Nephron (organoid): Measurements from ENCODE around the gene NCKAP1.

Source experiments
- H3K27ac Mint-ChIP-seq, 3 experiments: 2 replicates each; pipeline ENCODE4 v1.8.0; 2020; ENCODE audit warnings: mixed read lengths in 3 of 3, mild to moderate bottlenecking in 2 of 3, moderate library complexity in 1 of 3
- H3K27me3 Mint-ChIP-seq: 2 replicates; pipeline ENCODE4 v1.8.0; 2021; ENCODE audit warnings: low read depth, mild to moderate bottlenecking, moderate library complexity, mixed read lengths
- H3K36me3 Mint-ChIP-seq: 2 replicates; pipeline ENCODE4 v1.8.0; 2020; ENCODE audit warnings: low read depth, mixed read lengths
- H3K4me1 Mint-ChIP-seq: 2 replicates; pipeline ENCODE4 v1.8.0; 2020; ENCODE audit warnings: mixed read lengths
- H3K4me3 Mint-ChIP-seq, 3 experiments: 2 replicates each; pipeline ENCODE4 v1.8.0; 2020; ENCODE audit warnings: mild to moderate bottlenecking in 3 of 3, mixed read lengths in 3 of 3, moderate library complexity in 2 of 3
- H3K9me3 Mint-ChIP-seq: 2 replicates; pipeline ENCODE4 v1.8.0; 2020; ENCODE audit warnings: mixed read lengths
- TF ChIP-seq, protein P1 (sequence below), 3 experiments: fragments of 200-600 bp; sonication (generic); IDR thresholded peaks; one replicate each; pipeline ENCODE4 v1.5.0; 2021; ENCODE audit warnings: antibody characterized with exemption in 3 of 3; ENCODE audit not compliant: unreplicated experiment in 3 of 3

The NCKAP1 gene

DNA sequence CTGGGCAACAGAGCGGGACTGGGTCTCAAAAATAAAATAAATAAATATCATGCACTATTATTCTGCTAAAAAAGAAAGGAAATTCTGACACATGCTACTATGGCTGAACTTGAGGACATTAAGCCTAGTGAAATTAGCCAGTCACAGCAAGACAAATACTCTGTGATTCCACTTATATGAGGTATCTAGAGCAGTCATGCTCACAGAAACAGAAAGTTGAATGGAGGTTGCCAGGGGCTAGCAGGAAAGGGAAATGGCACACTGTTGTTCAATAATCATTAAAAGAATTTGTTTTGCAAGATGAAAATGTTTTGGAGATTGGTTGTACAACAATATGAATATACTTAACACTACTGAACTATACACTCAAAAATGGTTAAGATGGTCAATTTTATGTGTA, 60.8 kb downstream of the NCKAP1 start:
- Mint-ChIP-seq H3K4me3 (no peak overlapping the region), H3K4me1 (no peaks in the 10 kb centered on the region), H3K27ac (no peak overlapping the region), H3K27me3 (no peaks in the 10 kb centered on the region), H3K9me3 (peaks cover 4% of the 10 kb centered on the region), H3K36me3 (peaks cover 47% of the 10 kb centered on the region)
- TF ChIP-seq, protein P1, sequence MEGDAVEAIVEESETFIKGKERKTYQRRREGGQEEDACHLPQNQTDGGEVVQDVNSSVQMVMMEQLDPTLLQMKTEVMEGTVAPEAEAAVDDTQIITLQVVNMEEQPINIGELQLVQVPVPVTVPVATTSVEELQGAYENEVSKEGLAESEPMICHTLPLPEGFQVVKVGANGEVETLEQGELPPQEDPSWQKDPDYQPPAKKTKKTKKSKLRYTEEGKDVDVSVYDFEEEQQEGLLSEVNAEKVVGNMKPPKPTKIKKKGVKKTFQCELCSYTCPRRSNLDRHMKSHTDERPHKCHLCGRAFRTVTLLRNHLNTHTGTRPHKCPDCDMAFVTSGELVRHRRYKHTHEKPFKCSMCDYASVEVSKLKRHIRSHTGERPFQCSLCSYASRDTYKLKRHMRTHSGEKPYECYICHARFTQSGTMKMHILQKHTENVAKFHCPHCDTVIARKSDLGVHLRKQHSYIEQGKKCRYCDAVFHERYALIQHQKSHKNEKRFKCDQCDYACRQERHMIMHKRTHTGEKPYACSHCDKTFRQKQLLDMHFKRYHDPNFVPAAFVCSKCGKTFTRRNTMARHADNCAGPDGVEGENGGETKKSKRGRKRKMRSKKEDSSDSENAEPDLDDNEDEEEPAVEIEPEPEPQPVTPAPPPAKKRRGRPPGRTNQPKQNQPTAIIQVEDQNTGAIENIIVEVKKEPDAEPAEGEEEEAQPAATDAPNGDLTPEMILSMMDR (IDR thresholded peaks at IDR 0.05; ENCODE audit: unreplicated experiment in 3 of 3), result no peak

DNA sequence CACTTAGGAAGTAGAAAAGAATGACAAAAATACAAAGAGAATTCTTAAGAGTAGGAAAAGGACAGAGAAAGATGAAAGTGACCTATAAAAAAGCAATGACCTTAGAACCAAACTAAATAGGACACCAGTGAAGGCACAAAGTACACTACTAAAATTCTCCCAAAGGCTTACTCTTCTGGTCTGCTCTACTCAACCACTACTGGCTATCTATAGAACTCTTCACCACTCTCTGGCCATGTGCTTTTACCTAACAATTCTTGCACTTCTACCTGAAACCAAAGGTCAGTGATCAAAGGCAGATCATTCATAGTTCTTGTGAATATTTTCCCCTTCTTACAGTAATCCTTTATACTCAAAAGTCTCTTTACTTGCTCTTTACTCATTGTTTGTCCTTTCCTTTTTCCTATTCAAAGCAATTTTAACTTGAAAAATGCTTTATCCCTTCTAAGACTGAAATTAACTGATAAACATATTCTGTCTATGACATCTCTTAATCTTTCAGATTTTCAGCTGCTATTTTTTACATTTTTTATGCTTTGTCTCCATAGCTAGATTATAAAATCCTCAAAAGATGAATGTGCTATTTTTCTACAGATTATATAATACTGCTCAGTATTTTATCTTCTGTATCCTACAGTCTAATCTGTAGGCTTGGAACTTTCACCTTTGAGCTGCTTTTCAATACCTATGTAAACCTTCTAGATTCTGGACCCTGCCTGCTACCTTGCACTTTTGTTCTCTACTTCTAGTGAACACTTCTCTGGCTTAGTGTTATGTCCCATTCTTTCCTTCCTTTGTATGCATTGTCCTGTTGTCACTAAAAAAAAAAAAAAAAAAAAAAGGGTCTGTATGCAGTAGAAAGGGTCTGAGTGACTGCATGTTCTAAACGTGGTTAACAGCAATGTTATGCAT, 64.6 kb downstream of the NCKAP1 start:
- H3K36me3 Mint-ChIP-seq, result peaks cover 80% of the 10 kb centered on the region
- H3K27me3 Mint-ChIP-seq, result no peaks in the 10 kb centered on the region
- H3K4me3 Mint-ChIP-seq, result no peak overlapping the region
- H3K4me1 Mint-ChIP-seq, result no peaks in the 10 kb centered on the region
- peaks cover 27% of the 10 kb centered on the region for H3K9me3 Mint-ChIP-seq
- TF ChIP-seq, protein P1 (IDR thresholded peaks at IDR 0.05; ENCODE audit: unreplicated experiment in 3 of 3), result no peak
- H3K27ac Mint-ChIP-seq, result no peak overlapping the region

DNA sequence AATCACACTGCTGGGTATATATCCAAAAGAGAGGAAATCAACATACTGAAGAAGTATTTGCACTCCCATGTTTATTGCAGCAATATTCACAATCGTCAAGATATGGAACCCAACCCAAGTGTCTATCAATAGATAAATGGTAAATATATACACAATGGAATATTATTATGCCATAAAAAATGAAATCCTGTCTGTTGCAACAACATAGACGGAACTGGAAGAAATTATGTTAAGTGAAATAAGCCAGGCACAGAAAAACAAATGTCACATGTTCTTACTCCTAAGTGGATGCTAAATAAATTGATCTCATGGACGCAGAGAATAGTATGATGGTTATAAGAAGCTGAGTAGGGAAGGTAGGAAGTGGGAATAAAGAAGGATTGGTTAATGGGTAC, 65.7 kb downstream of the NCKAP1 start:
- H3K27ac Mint-ChIP-seq, result no peak overlapping the region
- TF ChIP-seq, protein P1 (IDR thresholded peaks at IDR 0.05; ENCODE audit: unreplicated experiment in 3 of 3), result no peak
- peaks cover 27% of the 10 kb centered on the region for H3K9me3 Mint-ChIP-seq

DNA sequence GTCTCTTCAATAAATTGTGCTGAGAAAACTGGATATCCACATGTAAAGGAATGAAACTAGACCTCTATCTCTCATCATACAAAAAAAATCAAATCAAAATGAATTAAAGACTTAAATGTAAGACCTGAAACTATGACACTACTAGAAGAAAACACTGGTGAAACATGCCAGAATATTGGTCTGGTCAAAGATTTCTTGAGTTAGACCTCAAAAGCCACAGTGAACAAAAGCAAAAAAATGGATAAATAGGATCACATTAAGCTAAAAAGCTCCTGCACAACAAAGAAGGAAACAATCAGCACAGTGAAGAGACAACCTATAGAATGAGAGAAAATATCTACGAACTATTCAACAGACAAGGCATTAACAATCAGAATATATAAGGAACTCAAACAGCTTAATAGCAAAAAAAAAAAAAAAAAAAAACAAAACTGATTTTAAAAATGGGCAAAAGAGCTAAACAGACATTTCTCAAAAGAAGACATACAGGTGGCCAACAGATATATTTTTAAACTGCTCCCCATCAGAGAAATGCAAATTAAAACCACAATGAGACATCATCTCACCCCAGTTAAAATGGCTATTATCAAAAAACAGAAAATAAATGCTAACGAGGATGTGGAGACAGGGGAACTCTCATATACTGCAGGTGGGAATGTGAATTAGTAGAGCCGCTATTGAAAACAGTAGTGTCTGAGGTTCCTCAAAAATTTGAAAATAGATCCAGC, 66.3 kb downstream of the NCKAP1 start:
- TF ChIP-seq, protein P1 (IDR thresholded peaks at IDR 0.05; ENCODE audit: unreplicated experiment in 3 of 3), result no peak
- H3K36me3 Mint-ChIP-seq, result peaks cover 87% of the 10 kb centered on the region
- no peaks in the 10 kb centered on the region for H3K4me1 Mint-ChIP-seq
- H3K9me3 Mint-ChIP-seq, result peaks cover 27% of the 10 kb centered on the region
- no peaks in the 10 kb centered on the region for H3K27me3 Mint-ChIP-seq
- H3K4me3 Mint-ChIP-seq, result no peak overlapping the region
- no peak overlapping the region for H3K27ac Mint-ChIP-seq

More for the DNA sequence above, 65.7 kb downstream of the NCKAP1 start:
- Mint-ChIP-seq H3K4me1 (no peaks in the 10 kb centered on the region), H3K27me3 (no peaks in the 10 kb centered on the region), H3K4me3 (no peak overlapping the region), H3K36me3 (peaks cover 85% of the 10 kb centered on the region)

DNA sequence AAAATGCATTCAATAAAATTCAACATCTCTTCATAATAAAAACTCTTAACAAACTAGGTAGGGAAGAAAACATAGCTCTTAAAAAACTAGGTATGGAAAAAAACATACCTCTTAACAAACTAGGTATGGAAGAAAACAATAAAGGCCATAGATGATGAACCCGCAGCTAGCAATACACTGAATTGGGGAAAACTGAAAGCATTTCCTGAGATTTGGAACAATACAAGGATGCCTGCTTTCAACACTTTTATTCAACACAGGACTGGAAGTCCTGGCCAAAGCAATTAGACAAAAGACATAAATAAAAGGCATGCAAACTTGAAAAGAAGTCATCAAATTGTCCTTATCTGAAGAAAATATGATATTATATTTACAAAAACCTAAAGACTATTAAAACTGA, 67.8 kb downstream of the NCKAP1 start:
- Mint-ChIP-seq H3K4me1 (no peaks in the 10 kb centered on the region), H3K27ac (no peak overlapping the region), H3K27me3 (no peaks in the 10 kb centered on the region), H3K4me3 (no peak overlapping the region), H3K9me3 (peaks cover 27% of the 10 kb centered on the region), H3K36me3 (peaks cover 93% of the 10 kb centered on the region)
- TF ChIP-seq, protein P1 (IDR thresholded peaks at IDR 0.05; ENCODE audit: unreplicated experiment in 3 of 3), result no peak
